ENCODE measurements around the gene SYNDIG1. TPM values are rescaled to one million over a fixed set of nuclear protein-coding genes. Genes with fewer than 3 reads are reported as not detected.

Gene SYNDIG1
- total RNA-seq, 1 experiment from 2014 or later: 5.4 TPM

- peaks cover 1 to 3% of the 10 kb centered on the region in 2 experiments; a peak in 3 of 5 replicates for H3K9me3 Mint-ChIP-seq
- no peak for TF ChIP-seq CTCF (conservative IDR thresholded peaks at IDR 0.05)
- Histone ChIP-seq H4K20me1 (ENCODE audit: control insufficient read depth, insufficient read depth, insufficient read length) (no peaks in the 10 kb centered on the region), H3K79me2 (ENCODE audit: insufficient read depth, low read length) (no peaks in the 10 kb centered on the region), H3K9ac (ENCODE audit: extremely low read depth, insufficient read length, low read length) (no peak overlapping the region), H4K5ac (ENCODE audit: insufficient read length, low read depth, low read length) (no peak overlapping the region), H3K4ac (ENCODE audit: low read depth, low read length) (no peak overlapping the region), H3K18ac (ENCODE audit: insufficient read length, low read depth, low read length) (no peak overlapping the region), H3K9me3 (ENCODE audit: control insufficient read depth, low read depth, low read length) (no peaks in the 10 kb centered on the region), H4K91ac (ENCODE audit: insufficient read length, low read depth, low read length) (no peak overlapping the region), H2BK120ac (ENCODE audit: low read depth, low read length, poor library complexity, severe bottlenecking) (no peak overlapping the region), H3K23ac (ENCODE audit: insufficient read length, low read depth, low read length) (no peak overlapping the region), H2AK5ac (ENCODE audit: insufficient read length, low read length) (no peak overlapping the region), H3K14ac (ENCODE audit: insufficient read depth, low read length) (no peak overlapping the region), H2BK20ac (ENCODE audit: low read depth, low read length, poor library complexity, severe bottlenecking) (no peak overlapping the region), H3K4me1 (ENCODE audit: insufficient read depth, low read length) (no peaks in the 10 kb centered on the region), H3K27ac (ENCODE audit: insufficient read length, low read depth, low read length) (no peak overlapping the region), H2BK12ac (ENCODE audit: insufficient read length, low read depth, low read length) (no peak overlapping the region), H2BK15ac (ENCODE audit: low read depth, low read length) (no peak overlapping the region), H3K4me2 (ENCODE audit: insufficient read depth, insufficient read length, low read length) (no peak overlapping the region), H2AFZ (ENCODE audit: low read length) (no peak overlapping the region), H3K56ac (ENCODE audit: insufficient read length, low read depth, low read length) (no peak overlapping the region), H3K79me1 (ENCODE audit: insufficient read depth, low read depth, low read length, poor library complexity, severe bottlenecking) (no peaks in the 10 kb centered on the region), H4K8ac (replicated peaks; ENCODE audit: insufficient read length, low read depth, low read length) (no peak overlapping the region), H2BK5ac (ENCODE audit: insufficient read length, low read length) (no peak overlapping the region), H3T11ph (ENCODE audit: low read length) (no peak overlapping the region), H3K27me3 (ENCODE audit: insufficient read depth, low read length) (no peaks in the 10 kb centered on the region), H3K23me2 (ENCODE audit: insufficient read length, low read depth, low read length, poor library complexity, severe bottlenecking) (no peaks in the 10 kb centered on the region)
- H3K4me1 Mint-ChIP-seq: peaks cover 3 to 16% of the 10 kb centered on the region in 2 experiments
- no peaks in the 10 kb centered on the region; the same call in 1 of the 2 replicates for H3K27me3 Mint-ChIP-seq (ENCODE audit: low read depth)
- H3K27ac Mint-ChIP-seq: peak overlapping the region in 1 of 3 experiments; percentile 61; a peak in 1 of 7 replicates
- WGBS (ENCODE audit: extremely low coverage, insufficient read length, low lambda C conversion rate): no CpG with 5 or more reads among the region's 4 CpGs
- no peaks in the 10 kb centered on the region; a peak in 3 of 7 replicates for H3K36me3 Mint-ChIP-seq (ENCODE audit: insufficient read depth in 1 of 3, low read depth in 3 of 3)
- DNase-seq: no peak
- H3K4me3 Mint-ChIP-seq: no peak overlapping the region
Observed at GRCh38 chr20:24588725-24589340, 119.4 kb downstream of the SYNDIG1 start.
